GM12892 (cell line): ENCODE measurements around the gene NNMT.

ENCODE experiments used
- POLR2A ChIP-seq: IDR thresholded peaks from 2 replicates; pipeline ENCODE4 v1.6.1; 2011; ENCODE audit warnings: low read depth, low read length, control low read depth
- POLR2AphosphoS5 ChIP-seq: IDR thresholded peaks from 2 replicates; pipeline ENCODE4 v1.6.1; 2011; ENCODE audit warnings: low read depth, low read length, control low read depth

DNA sequence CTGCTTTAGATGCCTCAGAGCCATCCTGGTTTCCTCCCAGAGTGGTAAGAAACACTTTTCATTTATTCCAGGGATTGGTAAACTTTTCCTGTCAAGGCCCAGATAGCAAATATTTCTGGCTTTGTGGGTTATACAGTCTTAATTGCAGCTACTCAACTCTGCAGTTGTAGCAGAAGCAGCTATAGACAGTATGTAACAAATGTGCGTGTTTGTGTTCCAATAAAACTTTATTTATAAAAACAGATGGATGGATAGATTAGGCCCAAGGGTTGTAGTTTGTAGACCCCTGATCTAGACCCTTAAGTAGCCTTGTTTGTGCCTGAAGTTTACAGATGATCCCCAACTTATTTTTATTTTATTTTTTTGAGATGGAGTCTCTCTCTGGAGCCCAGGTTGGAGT, 17.9 kb downstream of the NNMT start:
- TF ChIP-seq POLR2A (no peak), POLR2AphosphoS5 (no peak)
